Activated CD8-positive, alpha-beta T cell treated with anti-CD3 and anti-CD28 coated beads for 36 hours (primary cell): ENCODE measurements around the gene PLA1A. TPM values are rescaled to one million over a fixed set of nuclear protein-coding genes. Genes with fewer than 3 reads are reported as not detected.
"Not testable (repeated sequence)": the region's sequence is repeated elsewhere in the genome, so short reads cannot be mapped to it uniquely, and the experiment has no call there.

Source experiments
- ATAC-seq: fragments of 200-7000 bp; cut with Tn5 transposase; one replicate; pipeline ENCODE4 v1.10.0; 2021; ENCODE audit warnings: mild to moderate bottlenecking, moderate library complexity
- CTCF ChIA-PET: fragments of 350-600 bp; sonication (Branson Sonifier 250); formaldehyde crosslinking; loops from one replicate; lab custom pipeline; 2021; ENCODE audit warnings: antibody characterized with exemption; lab: Charles Lee
- POLR2A ChIA-PET: fragments of 350-600 bp; sonication (Branson Sonifier 250); formaldehyde crosslinking; loops from one replicate; lab custom pipeline; 2021; ENCODE audit warnings: antibody characterized with exemption; lab: Charles Lee
- DNase-seq: peaks from one replicate; pipeline ENCODE4 v3.0.0-alpha.2; 2020
- H3K27ac Mint-ChIP-seq: one replicate; pipeline ENCODE4 v1.8.0; 2021; ENCODE audit warnings: mild to moderate bottlenecking, mixed read lengths
- H3K27me3 Mint-ChIP-seq: one replicate; pipeline ENCODE4 v1.8.0; 2021; ENCODE audit warnings: mixed read lengths
- H3K36me3 Mint-ChIP-seq: one replicate; pipeline ENCODE4 v1.8.0; 2021; ENCODE audit warnings: low read depth, mixed read lengths
- H3K4me1 Mint-ChIP-seq: one replicate; pipeline ENCODE4 v1.8.0; 2021; ENCODE audit warnings: low read depth, mixed read lengths
- H3K4me3 Mint-ChIP-seq: one replicate; pipeline ENCODE4 v1.8.0; 2021; ENCODE audit warnings: mild to moderate bottlenecking, moderate library complexity, mixed read lengths
- H3K9me3 Mint-ChIP-seq: one replicate; pipeline ENCODE4 v1.8.0; 2021; ENCODE audit warnings: mixed read lengths
- intact Hi-C: fragments of 100-400 bp; cut with micrococcal nuclease; formaldehyde crosslinking; loops from one replicate; pipeline ENCODE4 v1.10.0; 2022
- total RNA-seq, 2 experiments: library from RNA; stranded (reverse); gene quantifications; one replicate each; pipeline ENCODE4 v1.2.3, GENCODE V29; 2021
- TF ChIP-seq, protein P1 (sequence below): fragments of 200-600 bp; IDR thresholded peaks from one replicate; pipeline ENCODE4 v1.8.0; 2022; ENCODE audit warnings: antibody characterized with exemption, mild to moderate bottlenecking

Gene PLA1A
- total RNA-seq, 2 experiments from 2014 or later: not detected

DNA sequence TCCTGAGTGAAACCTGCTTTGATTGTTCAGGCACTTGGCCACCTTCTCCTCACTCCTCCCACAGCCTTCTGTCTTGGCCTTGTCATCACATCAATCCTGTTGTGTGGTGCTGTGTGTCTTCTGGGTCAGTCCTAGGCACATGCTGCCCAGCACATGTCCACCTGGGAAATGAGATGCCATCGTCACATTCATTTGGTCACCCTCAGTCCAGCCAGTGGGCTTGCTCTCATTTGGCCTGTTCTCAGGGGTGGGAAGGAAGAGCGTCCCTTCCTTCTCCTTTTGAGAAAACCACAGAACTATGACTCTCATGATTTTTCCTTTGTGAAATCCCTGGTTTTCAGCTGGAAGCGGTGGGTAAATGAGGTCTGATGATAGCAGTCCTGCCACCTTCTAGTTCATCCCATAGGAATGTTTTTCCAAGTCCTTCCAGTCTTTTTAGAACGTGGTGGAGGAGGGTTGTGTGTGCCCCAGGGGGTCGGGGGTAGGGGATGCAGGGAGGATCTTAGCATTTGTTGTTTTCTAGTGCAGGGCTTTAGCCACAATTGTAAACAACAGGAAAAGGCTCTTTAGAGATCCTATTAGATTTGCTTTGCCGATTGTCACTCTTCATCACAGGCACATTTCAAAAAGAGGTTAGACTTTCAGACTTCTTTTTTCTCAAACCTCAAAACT is 8.4 kb upstream of the PLA1A start:
- Mint-ChIP-seq H3K27me3 (peaks cover 17% of the 10 kb centered on the region), H3K4me1 (peaks cover 29% of the 10 kb centered on the region), H3K4me3 (no peak overlapping the region), H3K27ac (no peak overlapping the region), H3K9me3 (peaks cover 8% of the 10 kb centered on the region), H3K36me3 (peaks cover 9% of the 10 kb centered on the region)
- no peak for ATAC-seq
- intact Hi-C loops: no loop called here
- no peak for DNase-seq
- TF ChIP-seq, protein P1, sequence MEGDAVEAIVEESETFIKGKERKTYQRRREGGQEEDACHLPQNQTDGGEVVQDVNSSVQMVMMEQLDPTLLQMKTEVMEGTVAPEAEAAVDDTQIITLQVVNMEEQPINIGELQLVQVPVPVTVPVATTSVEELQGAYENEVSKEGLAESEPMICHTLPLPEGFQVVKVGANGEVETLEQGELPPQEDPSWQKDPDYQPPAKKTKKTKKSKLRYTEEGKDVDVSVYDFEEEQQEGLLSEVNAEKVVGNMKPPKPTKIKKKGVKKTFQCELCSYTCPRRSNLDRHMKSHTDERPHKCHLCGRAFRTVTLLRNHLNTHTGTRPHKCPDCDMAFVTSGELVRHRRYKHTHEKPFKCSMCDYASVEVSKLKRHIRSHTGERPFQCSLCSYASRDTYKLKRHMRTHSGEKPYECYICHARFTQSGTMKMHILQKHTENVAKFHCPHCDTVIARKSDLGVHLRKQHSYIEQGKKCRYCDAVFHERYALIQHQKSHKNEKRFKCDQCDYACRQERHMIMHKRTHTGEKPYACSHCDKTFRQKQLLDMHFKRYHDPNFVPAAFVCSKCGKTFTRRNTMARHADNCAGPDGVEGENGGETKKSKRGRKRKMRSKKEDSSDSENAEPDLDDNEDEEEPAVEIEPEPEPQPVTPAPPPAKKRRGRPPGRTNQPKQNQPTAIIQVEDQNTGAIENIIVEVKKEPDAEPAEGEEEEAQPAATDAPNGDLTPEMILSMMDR: no peak
- POLR2A ChIA-PET: no interaction called here
- CTCF ChIA-PET: interaction anchor here (0.6 kb wide), 1 partner anchor 218 kb away, joined by 3 read pairs; no protein-coding TSS in a partner anchor

- H3K27ac Mint-ChIP-seq: no peak overlapping the region
- H3K36me3 Mint-ChIP-seq: peaks cover 9% of the 10 kb centered on the region
- ChIA-PET CTCF (no interaction called here), POLR2A (no interaction called here)
- peaks cover 8% of the 10 kb centered on the region for H3K9me3 Mint-ChIP-seq
- ATAC-seq (no peak), DNase-seq (no peak)
- intact Hi-C loops: no loop called here
- H3K4me3 Mint-ChIP-seq: no peak overlapping the region
- TF ChIP-seq, protein P1: no peak
- peaks cover 29% of the 10 kb centered on the region for H3K4me1 Mint-ChIP-seq
- peaks cover 17% of the 10 kb centered on the region for H3K27me3 Mint-ChIP-seq
Measured at GRCh38 chr3:119590706-119591105, 7.0 kb upstream of the PLA1A start.

DNA sequence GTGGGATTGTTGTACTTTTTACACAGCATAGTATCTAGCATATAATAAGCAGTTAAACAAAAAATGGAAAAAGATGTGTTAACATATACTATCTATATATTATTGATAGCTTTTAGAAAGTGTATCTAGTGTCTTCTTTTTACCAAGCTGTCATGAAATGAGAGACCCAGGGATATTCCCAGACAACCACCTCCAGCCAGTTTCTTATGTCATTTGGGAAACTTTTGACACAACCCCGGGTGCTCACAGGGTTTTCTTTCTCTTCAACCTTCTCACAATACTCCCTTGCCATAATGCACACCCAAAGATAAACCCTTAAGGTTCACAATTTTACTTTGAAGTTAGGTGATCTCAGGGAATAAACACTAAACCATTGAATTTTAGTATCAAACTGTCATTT is 4.8 kb upstream of the PLA1A start:
- H3K27me3 Mint-ChIP-seq: peaks cover 17% of the 10 kb centered on the region
- peaks cover 9% of the 10 kb centered on the region for H3K36me3 Mint-ChIP-seq
- no peak overlapping the region for H3K4me3 Mint-ChIP-seq
- ATAC-seq (no peak), DNase-seq (no peak)
- intact Hi-C loops: no loop called here
- CTCF ChIA-PET: no interaction called here
- H3K4me1 Mint-ChIP-seq: peaks cover 16% of the 10 kb centered on the region
- no peak overlapping the region for H3K27ac Mint-ChIP-seq
- peaks cover 8% of the 10 kb centered on the region for H3K9me3 Mint-ChIP-seq
- POLR2A ChIA-PET: interaction anchor here (0.6 kb wide), 2 partner anchors 22 to 355 kb away, joined by 3 read pairs; no protein-coding TSS in a partner anchor
- TF ChIP-seq, protein P1: no peak

DNA sequence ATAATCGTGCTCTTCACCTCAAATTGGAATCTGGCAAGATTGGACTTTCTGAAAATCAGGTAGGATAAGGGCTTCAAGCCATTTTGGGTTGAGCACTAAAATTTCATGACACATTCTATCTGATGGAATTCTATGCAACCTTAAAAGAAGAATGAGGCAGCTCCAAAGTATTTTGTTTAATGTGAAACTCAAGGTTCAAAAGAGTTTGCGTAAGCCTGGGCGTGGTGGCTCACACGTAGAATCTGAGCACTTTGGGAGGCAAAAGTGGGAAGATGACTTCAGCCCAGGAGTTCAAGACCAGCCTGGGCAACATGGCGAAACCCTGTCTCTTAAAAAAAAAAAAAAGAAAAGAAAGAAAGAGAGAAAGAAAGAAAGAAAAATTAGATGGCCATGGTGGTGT is 3.6 kb upstream of the PLA1A start:
- no peak overlapping the region for H3K4me3 Mint-ChIP-seq
- H3K4me1 Mint-ChIP-seq: peaks cover 10% of the 10 kb centered on the region
- H3K27ac Mint-ChIP-seq: no peak overlapping the region
- TF ChIP-seq, protein P1: no peak
- no peak for DNase-seq
- peaks cover 8% of the 10 kb centered on the region for H3K9me3 Mint-ChIP-seq
- ChIA-PET CTCF (no interaction called here), POLR2A (no interaction called here)
- ATAC-seq: no peak
- intact Hi-C loops: no loop called here
- H3K27me3 Mint-ChIP-seq: peaks cover 14% of the 10 kb centered on the region
- H3K36me3 Mint-ChIP-seq: peaks cover 9% of the 10 kb centered on the region

DNA sequence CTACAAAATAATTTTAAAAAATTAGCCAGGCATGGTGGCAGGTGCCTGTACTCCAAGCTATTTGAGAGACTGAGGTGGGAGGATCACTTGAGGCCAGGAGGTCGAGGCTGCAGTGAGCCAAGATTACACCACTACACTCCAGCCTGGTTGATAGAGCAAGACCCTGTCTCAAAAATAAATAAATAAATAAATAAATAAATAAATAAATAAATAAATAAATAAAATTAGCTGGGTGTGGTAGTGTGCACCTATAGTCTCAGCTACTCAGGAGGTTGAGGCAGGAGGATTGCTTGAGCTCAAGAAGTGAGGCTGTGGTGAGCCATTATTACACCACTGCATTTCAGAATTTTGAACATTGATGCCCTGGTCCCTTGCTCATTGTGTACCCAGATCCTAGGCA is 2.8 kb upstream of the PLA1A start:
- H3K36me3 Mint-ChIP-seq, ATAC-seq, CTCF ChIA-PET, H3K27ac Mint-ChIP-seq, H3K4me3 Mint-ChIP-seq, H3K27me3 Mint-ChIP-seq, DNase-seq, H3K9me3 Mint-ChIP-seq, POLR2A ChIA-PET, intact Hi-C loops: not testable (repeated sequence)
- peaks cover 11% of the 10 kb centered on the region for H3K4me1 Mint-ChIP-seq
